GM23248 (cell line): ENCODE data around the gene PICALM. TPM values are rescaled to one million over a fixed set of nuclear protein-coding genes. Genes with fewer than 3 reads are reported as not detected.

ENCODE experiments used
- DNase-seq: peaks from one replicate; pipeline ENCODE4 v3.0.0-alpha.2; 2015
- H2AFZ ChIP-seq: fragments of 200-600 bp; sonication (generic); 2 replicates; pipeline ENCODE4 v1.6.1; 2016; ENCODE audit warnings: antibody characterized with exemption
- H3F3A ChIP-seq: fragments of 200-600 bp; sonication (generic); 2 replicates; pipeline ENCODE4 v1.6.1; 2016; ENCODE audit warnings: mild to moderate bottlenecking, antibody characterized with exemption, mixed run types; ENCODE audit not compliant: insufficient read depth
- H3K27ac ChIP-seq: fragments of 200-600 bp; sonication (generic); 2 replicates; pipeline ENCODE4 v1.5.1; 2016; ENCODE audit warnings: mild to moderate bottlenecking
- H3K27me3 ChIP-seq: fragments of 200-600 bp; sonication (generic); replicated peaks from 2 replicates; pipeline ENCODE4 v1.6.1; 2016; ENCODE audit warnings: mild to moderate bottlenecking; ENCODE audit not compliant: insufficient read depth
- H3K36me3 ChIP-seq: fragments of 200-600 bp; sonication (generic); 2 replicates; pipeline ENCODE4 v1.6.1; 2016; ENCODE audit warnings: low read depth, mild to moderate bottlenecking
- H3K4me1 ChIP-seq: fragments of 200-600 bp; sonication (generic); 2 replicates; pipeline ENCODE4 v1.6.1; 2016; ENCODE audit warnings: mild to moderate bottlenecking; ENCODE audit not compliant: insufficient read depth
- H3K4me2 ChIP-seq: fragments of 200-600 bp; sonication (generic); one replicate; pipeline ENCODE4 v1.6.1; 2016; ENCODE audit warnings: mild to moderate bottlenecking; ENCODE audit not compliant: unreplicated experiment
- H3K4me3 ChIP-seq: fragments of 200-600 bp; sonication (generic); 2 replicates; pipeline ENCODE4 v1.5.1; 2016; ENCODE audit warnings: mild to moderate bottlenecking
- H3K79me2 ChIP-seq: fragments of 200-600 bp; sonication (generic); 2 replicates; pipeline ENCODE4 v1.6.1; 2016; ENCODE audit warnings: mild to moderate bottlenecking; ENCODE audit not compliant: insufficient read depth
- H3K9ac ChIP-seq: fragments of 200-600 bp; sonication (generic); 2 replicates; pipeline ENCODE4 v1.6.1; 2016; ENCODE audit warnings: mild to moderate bottlenecking
- H3K9me2 ChIP-seq: fragments of 200-600 bp; sonication (generic); 2 replicates; pipeline ENCODE4 v1.6.1; 2016; ENCODE audit warnings: mixed run types, mild to moderate bottlenecking, moderate library complexity; ENCODE audit not compliant: insufficient read depth
- H3K9me3 ChIP-seq: fragments of 200-600 bp; sonication (generic); one replicate; pipeline ENCODE4 v1.6.1; 2017; ENCODE audit warnings: low read depth
- H4K20me1 ChIP-seq: fragments of 200-600 bp; sonication (generic); 2 replicates; pipeline ENCODE4 v1.6.0; 2016; ENCODE audit not compliant: insufficient read depth
- EZH2 ChIP-seq: fragments of 200-600 bp; sonication (generic); IDR thresholded peaks from 2 replicates; pipeline ENCODE4 v1.6.1; 2018; ENCODE audit warnings: antibody characterized with exemption, mild to moderate bottlenecking; ENCODE audit not compliant: insufficient read depth, poor library complexity, severe bottlenecking
- EZH2phosphoT487 ChIP-seq: fragments of 200-600 bp; sonication (generic); IDR thresholded peaks from 2 replicates; pipeline ENCODE4 v1.6.1; 2018; ENCODE audit warnings: antibody characterized with exemption, moderate library complexity, mild to moderate bottlenecking, low read depth; ENCODE audit not compliant: insufficient read depth
- WGBS, 2 experiments: methylation state at CpG; one replicate each; pipeline ENCODE4 v1.1.6; 2015 to 2017; ENCODE audit warnings: low lambda C conversion rate in 2 of 2, low coverage in 1 of 2; ENCODE audit errors: missing lambda C conversion rate in 2 of 2; 5-methylcytosine and 5-hydroxymethylcytosine counted together
- in situ Hi-C: fragments of 300-500 bp; cut with MboI; formaldehyde crosslinking; loops from 2 replicates; pipeline ENCODE4 v1.15.0; 2020
- polyA plus RNA-seq: library from polyadenylated mRNA; unstranded; fragments of >200 nt; fragmentation: Nextera tagmentation; extraction: Ambion mirVana; gene quantifications from 2 replicates; pipeline ENCODE4 v1.2.1, GENCODE V29; 2016
- total RNA-seq: library from RNA; depleted of rRNA; stranded (reverse); fragments of >200 nt; shearing (Covaris generic); gene quantifications from 2 replicates; pipeline ENCODE4 v1.2.3, GENCODE V29; 2014; rRNA removed

PICALM gene
- 277 and 310 TPM in 2 replicates for total RNA-seq
- 69.7 and 73.2 TPM in 2 replicates for polyA plus RNA-seq

GRCh38 chr11:86068951-86069407 is at the start of gene PICALM:
TSS of gene PICALM (minus strand) at chr11:86069084. CDS start at chr11:86068780, 304 bp downstream.
- Histone ChIP-seq H2AFZ (peak within 1 kb of the TSS; percentile 58), H3K4me1 (peaks cover 51% of the 10 kb centered on the region), H3K9ac (peak within 1 kb of the TSS; percentile 97), H3K4me2 (peak within 1 kb of the TSS; percentile 96), H3K36me3 (no peaks in the 10 kb centered on the region; the same call in 1 of the 2 replicates), H3F3A (peaks cover 51% of the 10 kb centered on the region), H3K9me2 (no peaks in the 10 kb centered on the region), H3K9me3 (no peaks in the 10 kb centered on the region), H3K27me3 (no peaks in the 10 kb centered on the region), H3K4me3 (peak within 1 kb of the TSS; percentile 98), H3K79me2 (peaks cover 56% of the 10 kb centered on the region), H3K27ac (peak within 1 kb of the TSS; percentile 100), H4K20me1 (0 out of 2 replicates have a peak, but pooled peaks cover 11% of the 10 kb centered on the region)
- in situ Hi-C loops = no loop called here
- 1% methylated on average over 25 to 47 of the region's 48 CpGs for WGBS, 2 experiments
- TF ChIP-seq EZH2 (no peak), EZH2phosphoT487 (no peak)
- peak; percentile 100 for DNase-seq

- no peaks in the 10 kb centered on the region for H3K9me2 ChIP-seq
- in situ Hi-C loops = no loop called here
- H3K79me2 ChIP-seq = no peaks in the 10 kb centered on the region
- WGBS, 2 experiments = 75 to 81% methylated on average over 2 of the region's 2 CpGs
- no peak overlapping the region for H3K9ac ChIP-seq
- no peak overlapping the region for H2AFZ ChIP-seq
- H3F3A ChIP-seq = peaks cover 26% of the 10 kb centered on the region
- H3K9me3 ChIP-seq = no peaks in the 10 kb centered on the region
- H3K36me3 ChIP-seq = no peaks in the 10 kb centered on the region
- TF ChIP-seq EZH2phosphoT487 = no peak
- no peak for TF ChIP-seq EZH2
- H3K4me3 ChIP-seq = no peak overlapping the region
- no peak overlapping the region for H3K27ac ChIP-seq
- peaks cover 34% of the 10 kb centered on the region for H3K4me1 ChIP-seq
- H4K20me1 ChIP-seq = no peaks in the 10 kb centered on the region
- no peak overlapping the region for H3K4me2 ChIP-seq
- DNase-seq = no peak
- H3K27me3 ChIP-seq = no peaks in the 10 kb centered on the region
These were observed 49.4 kb upstream of the PICALM start for GRCh38 chr11:86118253-86118652.

- H4K20me1 ChIP-seq = no peaks in the 10 kb centered on the region
- peak; percentile 13 for DNase-seq
- H3K4me2 ChIP-seq = no peak overlapping the region
- H2AFZ ChIP-seq = no peak overlapping the region
- no peaks in the 10 kb centered on the region for H3K27me3 ChIP-seq
- no peaks in the 10 kb centered on the region for H3K9me3 ChIP-seq
- H3K79me2 ChIP-seq = no peaks in the 10 kb centered on the region
- H3K9me2 ChIP-seq = no peaks in the 10 kb centered on the region
- WGBS, 2 experiments = 97 to 100% methylated on average over 1 of the region's 1 CpG
- peak overlapping the region; percentile 90 for H3K27ac ChIP-seq
- H3K4me1 ChIP-seq = peaks cover 34% of the 10 kb centered on the region
- TF ChIP-seq EZH2 = no peak
- no peak for TF ChIP-seq EZH2phosphoT487
- H3K4me3 ChIP-seq = no peak overlapping the region
- no peak overlapping the region for H3K9ac ChIP-seq
- peaks cover 26% of the 10 kb centered on the region for H3F3A ChIP-seq
- no peaks in the 10 kb centered on the region for H3K36me3 ChIP-seq
- in situ Hi-C loops = no loop called here
These were observed 48.8 kb upstream of the PICALM start for GRCh38 chr11:86117712-86118063.

- peak; percentile 78 for DNase-seq
- WGBS, 2 experiments = 53 to 65% methylated on average over 5 of the region's 5 CpGs
- Histone ChIP-seq H3K4me1 (peaks cover 34% of the 10 kb centered on the region), H3K27ac (peak overlapping the region; percentile 90), H3K36me3 (no peaks in the 10 kb centered on the region), H3K4me2 (peak overlapping the region; percentile 81), H3F3A (peaks cover 26% of the 10 kb centered on the region), H2AFZ (no peak overlapping the region), H3K9ac (peak overlapping the region; percentile 72), H3K4me3 (peak overlapping the region; percentile 47), H3K9me3 (no peaks in the 10 kb centered on the region), H3K79me2 (no peaks in the 10 kb centered on the region), H3K27me3 (no peaks in the 10 kb centered on the region), H4K20me1 (no peaks in the 10 kb centered on the region), H3K9me2 (no peaks in the 10 kb centered on the region)
- in situ Hi-C loops = no loop called here
- no peak for TF ChIP-seq EZH2
- no peak for TF ChIP-seq EZH2phosphoT487
These were observed 48.3 kb upstream of the PICALM start for GRCh38 chr11:86117001-86117711.

GRCh38 chr11:86116386-86116726 is 47.5 kb upstream of the PICALM start:
- H3F3A ChIP-seq = peaks cover 26% of the 10 kb centered on the region
- DNase-seq = peak; percentile 90
- H3K27ac ChIP-seq = peak overlapping the region; percentile 90
- in situ Hi-C loops = no loop called here
- H3K9me2 ChIP-seq = no peaks in the 10 kb centered on the region
- H3K79me2 ChIP-seq = no peaks in the 10 kb centered on the region
- H2AFZ ChIP-seq = peak overlapping the region; percentile 21
- no peaks in the 10 kb centered on the region for H3K9me3 ChIP-seq
- TF ChIP-seq EZH2phosphoT487 = 0 out of 2 replicates have a peak, but pooled peaks have one; percentile 54
- TF ChIP-seq EZH2 = no peak
- no peaks in the 10 kb centered on the region for H3K27me3 ChIP-seq
- no peaks in the 10 kb centered on the region for H4K20me1 ChIP-seq
- H3K4me2 ChIP-seq = peak overlapping the region; percentile 81
- H3K36me3 ChIP-seq = no peaks in the 10 kb centered on the region
- WGBS, 2 experiments = 1 to 11% methylated on average over 4 of the region's 4 CpGs
- H3K9ac ChIP-seq = peak overlapping the region; percentile 72
- peak overlapping the region; percentile 47 for H3K4me3 ChIP-seq
- peaks cover 34% of the 10 kb centered on the region for H3K4me1 ChIP-seq
